GM12864 (cell line): ENCODE data around the gene DLK2.
"Not testable (repeated sequence)": the region's sequence is repeated elsewhere in the genome, so short reads cannot be mapped to it uniquely, and the experiment has no call there.

Source experiments
- DNase-seq: peaks from one replicate; pipeline ENCODE4 v3.0.0-alpha.2; 2011; ENCODE audit warnings: low read depth
- H3K4me3 ChIP-seq: 2 replicates; pipeline ENCODE4 v1.5.1; 2011; ENCODE audit warnings: mild to moderate bottlenecking, low read depth, low read length, control low read depth
- CTCF ChIP-seq: IDR thresholded peaks from 2 replicates; pipeline ENCODE4 v1.5.1; 2011; ENCODE audit warnings: low read depth, mild to moderate bottlenecking, moderate library complexity, low read length, control low read depth, inconsistent platforms; ENCODE audit errors: missing control alignments

The DLK2 gene, protein sequence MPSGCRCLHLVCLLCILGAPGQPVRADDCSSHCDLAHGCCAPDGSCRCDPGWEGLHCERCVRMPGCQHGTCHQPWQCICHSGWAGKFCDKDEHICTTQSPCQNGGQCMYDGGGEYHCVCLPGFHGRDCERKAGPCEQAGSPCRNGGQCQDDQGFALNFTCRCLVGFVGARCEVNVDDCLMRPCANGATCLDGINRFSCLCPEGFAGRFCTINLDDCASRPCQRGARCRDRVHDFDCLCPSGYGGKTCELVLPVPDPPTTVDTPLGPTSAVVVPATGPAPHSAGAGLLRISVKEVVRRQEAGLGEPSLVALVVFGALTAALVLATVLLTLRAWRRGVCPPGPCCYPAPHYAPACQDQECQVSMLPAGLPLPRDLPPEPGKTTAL

DNA sequence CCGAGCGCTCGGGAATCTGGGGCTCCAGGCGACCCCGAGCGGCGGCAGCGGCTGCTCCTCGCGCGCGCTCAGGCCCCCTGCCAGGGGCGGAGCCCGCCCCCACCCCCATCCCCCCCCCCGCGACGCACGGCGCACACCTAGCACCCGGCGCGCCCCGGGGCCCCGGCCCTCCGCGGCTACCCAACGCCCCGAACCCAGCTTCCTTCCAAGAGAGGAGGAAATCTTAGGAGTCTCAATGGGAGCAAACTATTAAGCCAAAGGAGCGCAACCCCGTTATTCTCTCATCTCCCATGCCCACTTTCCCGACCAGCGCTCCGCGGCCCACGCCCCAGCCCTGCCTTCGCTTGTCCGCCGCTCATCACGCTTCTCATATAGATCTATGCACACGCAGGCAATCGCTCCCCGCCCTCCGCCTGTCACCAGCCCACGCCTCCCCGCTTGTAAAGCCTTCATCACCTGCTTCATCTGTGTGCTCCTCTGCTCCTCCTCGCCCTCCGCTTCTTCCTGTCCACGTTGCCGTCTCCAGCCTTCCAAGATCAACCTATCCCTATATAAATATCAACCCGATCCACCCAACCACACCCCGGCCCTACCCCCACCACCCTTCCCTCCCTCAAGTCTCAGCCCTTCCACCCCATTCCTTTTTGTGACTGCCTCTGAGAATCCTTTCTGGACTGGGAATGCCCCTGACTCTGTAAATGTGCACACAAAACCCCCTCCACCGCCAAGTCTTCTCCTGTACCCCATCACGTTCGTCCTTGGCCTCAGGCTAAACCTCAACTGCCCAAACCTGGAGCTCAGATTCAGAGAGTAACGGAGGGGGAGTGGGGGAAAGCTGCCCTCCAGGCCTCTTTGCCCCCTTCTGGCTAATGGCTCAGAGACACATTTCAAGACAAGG is at the start of gene DLK2:
DLK2 (minus strand) TSS at position 18 of the 898 bp plus-strand sequence. CDS start 723 bp downstream, outside the sequence.
- DNase-seq, result no peak
- TF ChIP-seq CTCF, result no peak

GRCh38 chr6:43503443-43503842 is 48.1 kb upstream of the DLK2 start:
- no peak overlapping the region for H3K4me3 ChIP-seq
- no peak for DNase-seq
- TF ChIP-seq CTCF, result no peak

More for the DNA sequence above, at the start of gene DLK2:
- peak within 1 kb of the TSS; percentile 58 for H3K4me3 ChIP-seq

GRCh38 chr6:43502666-43503065 is 47.3 kb upstream of the DLK2 start:
- TF ChIP-seq CTCF, result no peak
- no peak for DNase-seq
- no peak overlapping the region for H3K4me3 ChIP-seq

- H3K4me3 ChIP-seq, result no peak overlapping the region
- DNase-seq, result no peak
- TF ChIP-seq CTCF, result no peak
Measured at GRCh38 chr6:43500921-43501320, 45.6 kb upstream of the DLK2 start.

GRCh38 chr6:43499028-43499815 is 43.9 kb upstream of the DLK2 start:
- TF ChIP-seq CTCF, result no peak
- no peak for DNase-seq
- H3K4me3 ChIP-seq, result no peak overlapping the region

- not testable (repeated sequence) for H3K4me3 ChIP-seq, DNase-seq
Measured at GRCh38 chr6:43498291-43498690, 42.9 kb upstream of the DLK2 start.

- no peak for TF ChIP-seq CTCF
- H3K4me3 ChIP-seq, result no peak overlapping the region
- no peak for DNase-seq
Measured at GRCh38 chr6:43497689-43498088, 42.3 kb upstream of the DLK2 start.
